CD14-positive monocyte (primary cell): ENCODE data around the gene KIAA0513. TPM values are rescaled to one million over a fixed set of nuclear protein-coding genes. Genes with fewer than 3 reads are reported as not detected.

Source experiments
- DNase-seq, 3 donors: peaks; one replicate each; pipeline ENCODE4 v3.0.0-alpha.2; 2011 to 2022
- H2AFZ ChIP-seq: 2 replicates; pipeline ENCODE4 v1.6.0; 2012; ENCODE audit warnings: mild to moderate bottlenecking, low read depth, low read length, inconsistent platforms; ENCODE audit not compliant: insufficient read depth, poor library complexity, severe bottlenecking
- H3K27ac ChIP-seq, 2 donors: 1 replicate in 1 of 2; 2 replicates in 1 of 2; pipeline ENCODE4 v1.5.1; 2012 to 2013; ENCODE audit warnings: low read length in 2 of 2, control low read depth in 1 of 2, inconsistent platforms in 1 of 2, low read depth in 1 of 2, mild to moderate bottlenecking in 1 of 2
- H3K27me3 ChIP-seq, 2 donors: one replicate each; pipeline versions ENCODE4 v1.6.0 to v1.6.1; 2011 to 2013; ENCODE audit warnings: low read length in 2 of 2; ENCODE audit not compliant: control insufficient read depth in 2 of 2, insufficient read depth in 2 of 2
- H3K36me3 ChIP-seq, 2 donors: replicated peaks in 1 of 2; 1 replicate in 1 of 2; 2 replicates in 1 of 2; pipeline versions ENCODE4 v1.5.1 to v1.6.1; 2012 to 2013; ENCODE audit warnings: low read length in 2 of 2, control low read depth in 1 of 2, inconsistent platforms in 1 of 2, mild to moderate bottlenecking in 1 of 2; ENCODE audit not compliant: insufficient read depth in 2 of 2, control insufficient read depth in 1 of 2
- H3K4me1 ChIP-seq, 2 donors: 1 replicate in 1 of 2; 2 replicates in 1 of 2; pipeline versions ENCODE4 v1.5.1 to v1.6.1; 2012 to 2013; ENCODE audit warnings: low read length in 2 of 2, control low read depth in 1 of 2, inconsistent platforms in 1 of 2, mild to moderate bottlenecking in 1 of 2, moderate library complexity in 1 of 2; ENCODE audit not compliant: insufficient read depth in 2 of 2, control insufficient read depth in 1 of 2
- H3K4me2 ChIP-seq: replicated peaks from 2 replicates; pipeline ENCODE3; 2012; ENCODE audit warnings: low read length, moderate library complexity, mild to moderate bottlenecking; ENCODE audit not compliant: poor library complexity, severe bottlenecking; ENCODE audit errors: extremely low read depth
- H3K4me3 ChIP-seq, 3 experiments: fragments of 200-600 bp in 1 of 3; sonication (generic) in 1 of 3; replicated peaks in 1 of 3; 1 replicate in 2 of 3; 2 replicates in 1 of 3; pipeline ENCODE4 v1.5.1; 2011 to 2013; ENCODE audit warnings: low read length in 3 of 3, mild to moderate bottlenecking in 3 of 3, control low read depth in 2 of 3, low read depth in 2 of 3, inconsistent platforms in 1 of 3, moderate library complexity in 1 of 3
- H3K79me2 ChIP-seq: 2 replicates; pipeline ENCODE4 v1.6.0; 2012; ENCODE audit warnings: mild to moderate bottlenecking, control low read depth, inconsistent platforms, low read length, moderate library complexity; ENCODE audit not compliant: insufficient read depth
- H3K9ac ChIP-seq: 2 replicates; pipeline ENCODE4 v1.6.0; 2017; ENCODE audit warnings: low read length, mild to moderate bottlenecking; ENCODE audit not compliant: insufficient read depth, poor library complexity, severe bottlenecking
- H3K9me3 ChIP-seq, 2 donors: replicated peaks in 1 of 2; 1 replicate in 1 of 2; 2 replicates in 1 of 2; pipeline versions ENCODE4 v1.5.1 to v1.6.1; 2012 to 2013; ENCODE audit warnings: low read length in 2 of 2, control low read depth in 1 of 2; ENCODE audit not compliant: control insufficient read depth in 1 of 2, insufficient read depth in 1 of 2
- H4K20me1 ChIP-seq: 2 replicates; pipeline ENCODE4 v1.6.0; 2012; ENCODE audit warnings: mild to moderate bottlenecking, low read length, control low read depth, moderate library complexity; ENCODE audit not compliant: insufficient read depth
- H3K27ac Mint-ChIP-seq, 7 donors: one replicate each; pipeline ENCODE4 v1.8.0; 2020; ENCODE audit warnings: mild to moderate bottlenecking in 7 of 7, mixed read lengths in 7 of 7, moderate library complexity in 6 of 7, inconsistent platforms in 2 of 7
- H3K27me3 Mint-ChIP-seq, 3 donors: one replicate each; pipeline ENCODE4 v1.8.0; 2021 to 2022; ENCODE audit warnings: low read depth in 3 of 3, mild to moderate bottlenecking in 3 of 3, mixed read lengths in 3 of 3, moderate library complexity in 3 of 3, inconsistent platforms in 1 of 3
- H3K36me3 Mint-ChIP-seq, 2 donors: one replicate each; pipeline ENCODE4 v1.8.0; 2020; ENCODE audit warnings: mixed read lengths in 2 of 2, inconsistent platforms in 1 of 2, mild to moderate bottlenecking in 1 of 2
- H3K4me1 Mint-ChIP-seq: one replicate; pipeline ENCODE4 v1.8.0; 2020; ENCODE audit warnings: mild to moderate bottlenecking, mixed read lengths
- H3K4me3 Mint-ChIP-seq, 2 donors: one replicate each; pipeline ENCODE4 v1.8.0; 2020; ENCODE audit warnings: mild to moderate bottlenecking in 2 of 2, mixed read lengths in 2 of 2, moderate library complexity in 1 of 2
- H3K9me3 Mint-ChIP-seq, 7 donors: one replicate each; pipeline ENCODE4 v1.8.0; 2020 to 2022; ENCODE audit warnings: mixed read lengths in 7 of 7, mild to moderate bottlenecking in 6 of 7, moderate library complexity in 6 of 7, inconsistent platforms in 2 of 7
- WGBS: methylation state at CpG from one replicate; pipeline ENCODE4 v1.1.5; 2013; ENCODE audit warnings: missing lambda C conversion rate; ENCODE audit not compliant: insufficient coverage; 5-methylcytosine and 5-hydroxymethylcytosine counted together
- intact Hi-C, 2 donors: fragments of 100-400 bp; cut with micrococcal nuclease; formaldehyde crosslinking; loops; one replicate each; pipeline versions ENCODE4 v1.15.0 to v1.15.1; 2023
- polyA plus RNA-seq, 3 donors: library from polyadenylated mRNA; depleted of rRNA in 1 of 3; unstranded in 2 of 3; stranded (reverse) in 1 of 3; fragments of 300-500 nt in 2 of 3; fragments of >200 nt in 1 of 3; fragmentation: Illumina TruSeq in 2 of 3; gene quantifications; 1 replicate in 2 of 3; 2 replicates in 1 of 3; pipeline ENCODE4 v1.2.3, GENCODE V29; 2012 to 2021
- TF ChIP-seq, protein P1 (sequence below): fragments of 200-600 bp; IDR thresholded peaks from one replicate; pipeline ENCODE4 v1.8.0; 2022; ENCODE audit warnings: antibody characterized with exemption, mild to moderate bottlenecking

The KIAA0513 gene
- polyA plus RNA-seq, 3 donors = 21.4 to 77.5 (median 32.7) TPM

- Histone ChIP-seq H3K9me3 (no peaks in the 10 kb centered on the region), H3K36me3 (peaks cover 7 to 27% of the 10 kb centered on the region in 2 donors), H3K27me3 (no peaks in the 10 kb centered on the region), H3K4me2 (peak overlapping the region; percentile 68), H3K9ac (no peak overlapping the region), H3K4me1 (peaks cover 97 to 100% of the 10 kb centered on the region in 2 donors), H2AFZ (no peak overlapping the region), H3K27ac (peak overlapping the region in 1 of 2 donors; percentile 91), H3K4me3 (peak overlapping the region in 1 of 3 experiments; percentile 71), H3K79me2 (peaks cover 100% of the 10 kb centered on the region), H4K20me1 (peaks cover 9% of the 10 kb centered on the region)
- DNase-seq = no peak
- TF ChIP-seq, protein P1, sequence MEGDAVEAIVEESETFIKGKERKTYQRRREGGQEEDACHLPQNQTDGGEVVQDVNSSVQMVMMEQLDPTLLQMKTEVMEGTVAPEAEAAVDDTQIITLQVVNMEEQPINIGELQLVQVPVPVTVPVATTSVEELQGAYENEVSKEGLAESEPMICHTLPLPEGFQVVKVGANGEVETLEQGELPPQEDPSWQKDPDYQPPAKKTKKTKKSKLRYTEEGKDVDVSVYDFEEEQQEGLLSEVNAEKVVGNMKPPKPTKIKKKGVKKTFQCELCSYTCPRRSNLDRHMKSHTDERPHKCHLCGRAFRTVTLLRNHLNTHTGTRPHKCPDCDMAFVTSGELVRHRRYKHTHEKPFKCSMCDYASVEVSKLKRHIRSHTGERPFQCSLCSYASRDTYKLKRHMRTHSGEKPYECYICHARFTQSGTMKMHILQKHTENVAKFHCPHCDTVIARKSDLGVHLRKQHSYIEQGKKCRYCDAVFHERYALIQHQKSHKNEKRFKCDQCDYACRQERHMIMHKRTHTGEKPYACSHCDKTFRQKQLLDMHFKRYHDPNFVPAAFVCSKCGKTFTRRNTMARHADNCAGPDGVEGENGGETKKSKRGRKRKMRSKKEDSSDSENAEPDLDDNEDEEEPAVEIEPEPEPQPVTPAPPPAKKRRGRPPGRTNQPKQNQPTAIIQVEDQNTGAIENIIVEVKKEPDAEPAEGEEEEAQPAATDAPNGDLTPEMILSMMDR = no peak
- Mint-ChIP-seq H3K36me3 (peaks cover 63 to 67% of the 10 kb centered on the region in 2 donors), H3K27ac (peak overlapping the region; percentile 43 to 99 (median 97)), H3K9me3 (peaks cover 0 to 4% (median 0%) of the 10 kb centered on the region in 7 donors), H3K27me3 (peaks cover 0 to 3% (median 0%) of the 10 kb centered on the region in 3 donors), H3K4me3 (peak overlapping the region in 1 of 2 donors; percentile 71), H3K4me1 (peaks cover 96% of the 10 kb centered on the region)
- intact Hi-C loops = no loop called here
- 97% methylated on average over 7 of the region's 11 CpGs for WGBS
These were observed 22.1 kb upstream of the KIAA0513 start for GRCh38 chr16:85005285-85006069.

DNA sequence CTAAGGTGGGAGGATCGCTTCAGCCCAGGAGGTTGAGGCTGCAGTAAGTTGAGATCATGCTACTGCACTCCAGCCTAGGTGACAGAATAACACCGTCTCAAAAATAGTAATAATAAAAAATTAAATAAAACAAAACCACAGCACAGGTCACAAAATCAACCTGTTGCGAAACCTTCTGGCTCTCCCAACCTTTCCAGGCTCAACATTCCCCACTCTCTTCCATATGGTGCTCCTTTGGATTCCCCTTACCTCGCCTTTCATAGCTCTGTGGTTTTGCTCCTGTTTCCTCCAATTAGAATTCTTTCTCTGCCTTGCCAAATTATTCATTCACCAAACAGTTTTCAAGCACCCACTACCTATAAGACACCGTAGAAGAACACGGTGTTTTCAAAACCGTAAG is 21.0 kb upstream of the KIAA0513 start:
- Histone ChIP-seq H3K27me3 (no peaks in the 10 kb centered on the region), H3K4me2 (no peak overlapping the region), H3K36me3 (peaks cover 4 to 16% of the 10 kb centered on the region in 2 donors), H3K9me3 (no peaks in the 10 kb centered on the region), H3K4me1 (peaks cover 85 to 91% of the 10 kb centered on the region in 2 donors), H3K4me3 (no peak overlapping the region), H3K27ac (peak overlapping the region in 1 of 2 donors; percentile 78), H3K9ac (no peak overlapping the region), H4K20me1 (peaks cover 5% of the 10 kb centered on the region), H2AFZ (no peak overlapping the region), H3K79me2 (peaks cover 100% of the 10 kb centered on the region)
- H3K9me3 Mint-ChIP-seq = peaks cover 0 to 4% (median 0%) of the 10 kb centered on the region in 7 donors
- no peak for DNase-seq
- peaks cover 88% of the 10 kb centered on the region for H3K4me1 Mint-ChIP-seq
- no peak overlapping the region for H3K4me3 Mint-ChIP-seq
- peak overlapping the region in 3 of 7 donors; percentile 20 to 90 (median 77) for H3K27ac Mint-ChIP-seq
- 86% methylated on average over 3 of the region's 7 CpGs for WGBS
- H3K36me3 Mint-ChIP-seq = peaks cover 55 to 56% of the 10 kb centered on the region in 2 donors
- intact Hi-C loops = no loop called here
- H3K27me3 Mint-ChIP-seq = peaks cover 0 to 3% (median 0%) of the 10 kb centered on the region in 3 donors
- TF ChIP-seq, protein P1 = no peak
